T-cell (primary cell): Measurements from ENCODE around the gene TEX11. TPM values are rescaled to one million over a fixed set of nuclear protein-coding genes. Genes with fewer than 3 reads are reported as not detected.
"Not testable (repeated sequence)": the region's sequence is repeated elsewhere in the genome, so short reads cannot be mapped to it uniquely, and the experiment has no call there.

Experiments
- ATAC-seq, 4 experiments: fragments of 200-7000 bp in 3 of 4; fragments of 150-1000 bp in 1 of 4; cut with Tn5 transposase; replicated peaks in 1 of 4; 1 replicate in 3 of 4; 2 replicates in 1 of 4; pipeline ENCODE4 v1.10.0; 2021; ENCODE audit warnings: moderate library complexity in 3 of 4, mild to moderate bottlenecking in 2 of 4, moderate number of reproducible peaks in 1 of 4
- CTCF ChIA-PET, 2 donors: fragments of 300-600 bp; sonication (Branson Sonifier 250); formaldehyde crosslinking; loops; one replicate each; lab custom pipeline; 2022; ENCODE audit warnings: antibody characterized with exemption in 2 of 2; lab: Charles Lee
- POLR2A ChIA-PET, 2 donors: fragments of 300-600 bp; sonication (Branson Sonifier 250); formaldehyde crosslinking; loops; one replicate each; lab custom pipeline; 2022; ENCODE audit warnings: antibody characterized with exemption in 2 of 2; lab: Charles Lee
- DNase-seq, 35 experiments: peaks; one replicate each; pipeline versions ENCODE4 v3.0.0 to v3.0.0-alpha.2; 2013 to 2023
- H3K27ac ChIP-seq: one replicate; pipeline ENCODE4 v1.5.1; 2013; ENCODE audit warnings: low read length
- H3K27me3 ChIP-seq, 2 experiments: replicated peaks in 1 of 2; 1 replicate in 1 of 2; 2 replicates in 1 of 2; pipeline versions ENCODE4 v1.6.1 to v1.7.0; 2013; ENCODE audit warnings: low read length in 1 of 2, mixed read lengths in 1 of 2; ENCODE audit not compliant: control insufficient read depth in 2 of 2, insufficient read depth in 2 of 2; ENCODE audit errors: extremely low read depth in 1 of 2
- H3K36me3 ChIP-seq, 2 donors: 1 replicate in 1 of 2; 2 replicates in 1 of 2; pipeline versions ENCODE4 v1.6.1 to v1.7.0; 2013; ENCODE audit warnings: low read length in 1 of 2; ENCODE audit not compliant: control insufficient read depth in 2 of 2, insufficient read depth in 1 of 2; ENCODE audit errors: extremely low read depth in 1 of 2
- H3K4me1 ChIP-seq, 2 experiments: 1 replicate in 1 of 2; 2 replicates in 1 of 2; pipeline versions ENCODE4 v1.6.1 to v1.7.0; 2013; ENCODE audit warnings: low read length in 2 of 2, mixed read lengths in 1 of 2; ENCODE audit not compliant: insufficient read depth in 2 of 2, control insufficient read depth in 1 of 2; ENCODE audit errors: extremely low read depth in 1 of 2
- H3K4me3 ChIP-seq, 2 donors: 1 replicate in 1 of 2; 2 replicates in 1 of 2; pipeline versions ENCODE4 v1.5.1 to v1.7.0; 2013; ENCODE audit warnings: mild to moderate bottlenecking in 2 of 2, low read length in 1 of 2, moderate library complexity in 1 of 2; ENCODE audit not compliant: control insufficient read depth in 1 of 2; ENCODE audit errors: extremely low read depth in 1 of 2
- H3K9me3 ChIP-seq: 2 replicates; pipeline ENCODE4 v1.7.0; 2013
- H3K27ac Mint-ChIP-seq, 2 donors: one replicate each; pipeline ENCODE4 v1.8.0; 2020 to 2021; ENCODE audit warnings: mild to moderate bottlenecking in 2 of 2, mixed read lengths in 2 of 2
- H3K27me3 Mint-ChIP-seq, 2 donors: one replicate each; pipeline ENCODE4 v1.8.0; 2021 to 2022; ENCODE audit warnings: mixed read lengths in 2 of 2
- H3K36me3 Mint-ChIP-seq: one replicate; pipeline ENCODE4 v1.8.0; 2021; ENCODE audit warnings: mixed read lengths
- H3K4me1 Mint-ChIP-seq, 3 donors: one replicate each; pipeline ENCODE4 v1.8.0; 2020 to 2022; ENCODE audit warnings: mixed read lengths in 3 of 3, mild to moderate bottlenecking in 1 of 3
- H3K4me3 Mint-ChIP-seq, 3 donors: one replicate each; pipeline ENCODE4 v1.8.0; 2020 to 2022; ENCODE audit warnings: mild to moderate bottlenecking in 3 of 3, mixed read lengths in 3 of 3, moderate library complexity in 3 of 3
- H3K9me3 Mint-ChIP-seq, 3 donors: one replicate each; pipeline ENCODE4 v1.8.0; 2020 to 2022; ENCODE audit warnings: mixed read lengths in 3 of 3
- WGBS: methylation state at CpG from one replicate; pipeline ENCODE4 v1.1.5; 2013; ENCODE audit warnings: missing lambda C conversion rate; ENCODE audit not compliant: insufficient coverage; 5-methylcytosine and 5-hydroxymethylcytosine counted together
- total RNA-seq, 35 experiments: library from RNA in 6 of 35; stranded (reverse) in 6 of 35; fragments of 120-200 nt in 1 of 35; gene quantifications; one replicate each; pipeline versions ENCODE4 v1.2.1 to v1.2.4 and lab custom pipeline; 2013 to 2026

Gene TEX11
- total RNA-seq, 5 donors from 2014 or later (not counting 1 experiment from before 2014, with no cell fraction given) = not detected

DNA sequence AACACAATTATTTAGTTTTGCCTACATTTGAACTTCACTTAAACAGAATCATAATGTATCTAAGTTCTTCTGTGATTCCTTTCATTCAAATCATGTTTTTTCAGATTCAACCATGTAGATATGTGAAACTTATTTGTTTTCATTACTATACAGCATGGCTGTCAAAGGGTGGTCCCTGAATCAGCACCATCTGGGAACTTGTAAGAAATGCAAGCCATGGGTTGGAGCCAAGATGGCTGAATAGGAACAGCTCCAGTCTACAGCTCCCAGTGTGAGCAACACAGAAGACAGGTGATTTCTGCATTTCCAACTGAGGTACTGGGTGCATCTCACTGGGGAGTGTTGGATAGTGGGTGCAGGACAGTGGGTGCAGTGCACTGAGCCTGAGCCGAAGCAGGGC is 180.6 kb downstream of the TEX11 start:
- ATAC-seq, H3K27ac ChIP-seq, H3K4me1 ChIP-seq, H3K9me3 Mint-ChIP-seq, H3K4me1 Mint-ChIP-seq, CTCF ChIA-PET, H3K27ac Mint-ChIP-seq, H3K36me3 ChIP-seq, H3K4me3 Mint-ChIP-seq, H3K27me3 ChIP-seq, DNase-seq, H3K36me3 Mint-ChIP-seq, H3K4me3 ChIP-seq, H3K9me3 ChIP-seq, POLR2A ChIA-PET: not testable (repeated sequence)
- H3K27me3 Mint-ChIP-seq = peaks cover 1 to 31% of the 10 kb centered on the region in 2 donors
- no CpG with 5 or more reads among the region's 1 CpG for WGBS

DNA sequence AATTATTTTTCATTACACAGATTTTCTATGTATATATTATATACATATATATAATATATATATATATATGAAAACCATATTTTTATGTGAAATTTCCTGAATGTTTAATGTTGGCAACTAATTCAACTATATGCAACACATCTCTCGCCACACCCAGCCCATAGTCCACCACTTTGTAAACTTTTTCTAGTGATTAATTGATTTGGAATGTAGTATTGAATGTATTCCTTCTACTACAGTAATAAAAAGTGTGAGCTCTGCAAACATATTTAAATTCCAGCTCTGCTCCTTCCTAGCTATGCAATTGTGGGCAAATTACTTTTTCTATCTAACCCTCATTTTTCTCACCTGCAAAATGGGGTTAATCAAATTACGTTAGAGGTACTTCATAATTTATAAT is 187.8 kb downstream of the TEX11 start:
- Mint-ChIP-seq H3K9me3 (no peaks in the 10 kb centered on the region), H3K36me3 (no peaks in the 10 kb centered on the region), H3K27ac (no peak overlapping the region), H3K4me3 (no peak overlapping the region), H3K27me3 (peaks cover 3 to 13% of the 10 kb centered on the region in 2 donors), H3K4me1 (no peaks in the 10 kb centered on the region)
- ATAC-seq (no peak), DNase-seq (no peak)
- H3K27ac ChIP-seq = no peak overlapping the region
- H3K27me3 ChIP-seq = no peaks in the 10 kb centered on the region
- ChIA-PET CTCF (interaction anchor here in 1 of 2 donors (0.6 kb wide), 1 partner anchor 278 kb away, joined by 3 read pairs; no protein-coding TSS in a partner anchor), POLR2A (no interaction called here)
- no CpG with 5 or more reads among the region's 2 CpGs for WGBS
- H3K9me3 ChIP-seq = no peaks in the 10 kb centered on the region
- H3K36me3 ChIP-seq = no peaks in the 10 kb centered on the region
- H3K4me3 ChIP-seq = no peak overlapping the region
- no peaks in the 10 kb centered on the region for H3K4me1 ChIP-seq

GRCh38 chrX:70711336-70711735 is 197.2 kb downstream of the TEX11 start:
- H3K4me3 Mint-ChIP-seq, H3K9me3 ChIP-seq, DNase-seq, ATAC-seq, H3K27ac Mint-ChIP-seq, H3K4me1 Mint-ChIP-seq, H3K9me3 Mint-ChIP-seq, H3K4me3 ChIP-seq, H3K27ac ChIP-seq, H3K36me3 Mint-ChIP-seq, CTCF ChIA-PET, POLR2A ChIA-PET, H3K4me1 ChIP-seq, H3K36me3 ChIP-seq, H3K27me3 ChIP-seq: not testable (repeated sequence)
- peaks cover 0 to 17% of the 10 kb centered on the region in 2 donors for H3K27me3 Mint-ChIP-seq
- WGBS = no CpG with 5 or more reads among the region's 3 CpGs

GRCh38 chrX:70694339-70695122 is 214.0 kb downstream of the TEX11 start:
- whole genome bisulfite sequencing = 40% methylated on average over 1 of the region's 3 CpGs
- H3K36me3 Mint-ChIP-seq = no peaks in the 10 kb centered on the region
- no peaks in the 10 kb centered on the region for H3K9me3 Mint-ChIP-seq
- Histone ChIP-seq H3K9me3 (no peaks in the 10 kb centered on the region), H3K4me1 (no peaks in the 10 kb centered on the region), H3K27ac (no peak overlapping the region), H3K4me3 (no peak overlapping the region), H3K36me3 (no peaks in the 10 kb centered on the region), H3K27me3 (no peaks in the 10 kb centered on the region)
- no peak for ATAC-seq
- H3K4me1 Mint-ChIP-seq = peaks cover 0 to 2% (median 0%) of the 10 kb centered on the region in 3 donors
- CTCF ChIA-PET = no interaction called here
- no peaks in the 10 kb centered on the region for H3K27me3 Mint-ChIP-seq
- DNase-seq = no peak
- no peak overlapping the region for H3K27ac Mint-ChIP-seq
- POLR2A ChIA-PET = no interaction called here
- no peak overlapping the region for H3K4me3 Mint-ChIP-seq

- peaks cover 2 to 15% of the 10 kb centered on the region in 2 donors for H3K27me3 Mint-ChIP-seq
- H3K27ac Mint-ChIP-seq, H3K9me3 ChIP-seq, H3K27ac ChIP-seq, POLR2A ChIA-PET, H3K4me3 ChIP-seq, H3K4me1 ChIP-seq, DNase-seq, H3K36me3 Mint-ChIP-seq, CTCF ChIA-PET, H3K9me3 Mint-ChIP-seq, H3K36me3 ChIP-seq, H3K4me1 Mint-ChIP-seq, ATAC-seq, H3K4me3 Mint-ChIP-seq, H3K27me3 ChIP-seq: not testable (repeated sequence)
- WGBS = no CpG with 5 or more reads among the region's 33 CpGs
These were observed 229.1 kb downstream of the TEX11 start for GRCh38 chrX:70679455-70679854.

- no peak overlapping the region for H3K4me3 Mint-ChIP-seq
- ChIA-PET POLR2A (no interaction called here), CTCF (no interaction called here)
- H3K27ac Mint-ChIP-seq = no peak overlapping the region
- DNase-seq (no peak), ATAC-seq (no peak)
- Histone ChIP-seq H3K4me3 (no peak overlapping the region), H3K36me3 (no peaks in the 10 kb centered on the region), H3K9me3 (no peaks in the 10 kb centered on the region), H3K27me3 (no peaks in the 10 kb centered on the region), H3K27ac (no peak overlapping the region), H3K4me1 (no peaks in the 10 kb centered on the region)
- no CpG with 5 or more reads among the region's 2 CpGs for WGBS
- no peaks in the 10 kb centered on the region for H3K36me3 Mint-ChIP-seq
- H3K4me1 Mint-ChIP-seq = no peaks in the 10 kb centered on the region
- H3K27me3 Mint-ChIP-seq = peaks cover 2 to 3% of the 10 kb centered on the region in 2 donors
- no peaks in the 10 kb centered on the region for H3K9me3 Mint-ChIP-seq
These were observed 233.2 kb downstream of the TEX11 start for GRCh38 chrX:70675284-70675683.
